Measurements from ENCODE around the gene NDFIP2. TPM values are rescaled to one million over a fixed set of nuclear protein-coding genes. Genes with fewer than 3 reads are reported as not detected.

The NDFIP2 gene
- total and polyA plus RNA-seq, 2 experiments from 2014 or later: 28.3 to 28.7 TPM

GRCh38 chr13:79531542-79532254 lies 50.7 kb downstream of the NDFIP2 start:
- Mint-ChIP-seq H3K9me3 (no peaks in the 10 kb centered on the region), H3K4me1 (peaks cover 34% of the 10 kb centered on the region), H3K36me3 (ENCODE audit: low read depth) (no peaks in the 10 kb centered on the region; the same call in 2 of the 3 replicates), H3K27ac (0 out of 2 replicates have a peak overlapping the region, but pooled peaks have one; percentile 2), H3K4me3 (no peak overlapping the region), H3K27me3 (ENCODE audit: insufficient read depth, low read depth, poor library complexity) (no peaks in the 10 kb centered on the region)
- no peak overlapping the region for H3K4me2 ChIP-seq
- H3K36me3 ChIP-seq (ENCODE audit: insufficient read depth): no peaks in the 10 kb centered on the region
- no peak overlapping the region for H3K4me3 ChIP-seq
- H2AFZ ChIP-seq: no peak overlapping the region
- H3K27me3 ChIP-seq (ENCODE audit: insufficient read depth): no peaks in the 10 kb centered on the region
- DNase-seq (ENCODE audit: low spot score): no peak
- TF ChIP-seq CREB1 (CRISPR knock-in tag; IDR thresholded peaks at IDR 0.05; ENCODE audit: low read depth) (no peak), POLR2AphosphoS5 (IDR thresholded peaks at IDR 0.05; ENCODE audit: low read depth) (no peak), CTCF (conservative IDR thresholded peaks at IDR 0.05; ENCODE audit: low read depth in 2 of 2) (no peak)
- H3F3A ChIP-seq (replicated peaks; ENCODE audit: low read depth): no peaks in the 10 kb centered on the region
- H4K20me1 ChIP-seq (replicated peaks; ENCODE audit: insufficient read depth): 0 out of 2 replicates have a peak, but pooled peaks cover 6% of the 10 kb centered on the region
- no peak for ATAC-seq
- H3K9me2 ChIP-seq (ENCODE audit: insufficient read depth): no peaks in the 10 kb centered on the region
- H3K4me1 ChIP-seq (ENCODE audit: insufficient read depth): peaks cover 46% of the 10 kb centered on the region
- H3K79me2 ChIP-seq (replicated peaks; ENCODE audit: insufficient read depth): no peaks in the 10 kb centered on the region; the same call in 1 of the 2 replicates
- no peak overlapping the region for H3K27ac ChIP-seq (ENCODE audit: low read depth)

- H4K20me1 ChIP-seq (replicated peaks; ENCODE audit: insufficient read depth): 0 out of 2 replicates have a peak, but pooled peaks cover 6% of the 10 kb centered on the region
- no peaks in the 10 kb centered on the region for H3K27me3 Mint-ChIP-seq (ENCODE audit: insufficient read depth, low read depth, poor library complexity)
- no peak overlapping the region for H3K27ac ChIP-seq (ENCODE audit: low read depth)
These were observed 51.6 kb downstream of the NDFIP2 start for GRCh38 chr13:79532576-79532975.

More at GRCh38 chr13:79532576-79532975, 51.6 kb downstream of the NDFIP2 start:
- no peak overlapping the region for H2AFZ ChIP-seq
- H3K27ac Mint-ChIP-seq: no peak overlapping the region
- no peak overlapping the region for H3K4me3 ChIP-seq
- H3K4me3 Mint-ChIP-seq: no peak overlapping the region
- H3K9me2 ChIP-seq (ENCODE audit: insufficient read depth): no peaks in the 10 kb centered on the region
- H3K36me3 Mint-ChIP-seq (ENCODE audit: low read depth): no peaks in the 10 kb centered on the region; the same call in 2 of the 3 replicates
- TF ChIP-seq EZH2 (IDR thresholded peaks at IDR 0.05; ENCODE audit: low read depth, unreplicated experiment) (no peak), REST (IDR thresholded peaks at IDR 0.05; ENCODE audit: unreplicated experiment) (no peak), POLR2AphosphoS5 (IDR thresholded peaks at IDR 0.05; ENCODE audit: low read depth) (no peak), NANOG (IDR thresholded peaks at IDR 0.05; ENCODE audit: borderline replicate concordance) (no peak), STAT1 (IDR thresholded peaks at IDR 0.05; ENCODE audit: unreplicated experiment) (no peak)
- no peaks in the 10 kb centered on the region for H3K36me3 ChIP-seq (ENCODE audit: insufficient read depth)
- H3K4me2 ChIP-seq: no peak overlapping the region
- no peaks in the 10 kb centered on the region for H3K9me3 Mint-ChIP-seq
- DNase-seq (ENCODE audit: low spot score): no peak
- H3K4me1 ChIP-seq (ENCODE audit: insufficient read depth): peaks cover 49% of the 10 kb centered on the region
- H3K27me3 ChIP-seq (ENCODE audit: insufficient read depth): no peaks in the 10 kb centered on the region
- peaks cover 37% of the 10 kb centered on the region for H3K4me1 Mint-ChIP-seq
- no peaks in the 10 kb centered on the region for H3K79me2 ChIP-seq (replicated peaks; ENCODE audit: insufficient read depth)
- no peaks in the 10 kb centered on the region for H3F3A ChIP-seq (replicated peaks; ENCODE audit: low read depth)
- ATAC-seq: no peak

Measured in GM23338 (cell line).